Caco-2 (cell line): ENCODE measurements around the gene ABCC4. TPM values are rescaled to one million over a fixed set of nuclear protein-coding genes. Genes with fewer than 3 reads are reported as not detected.

Experiments used
- BruUV-seq: library from RNA; stranded (reverse); fragments of 400-500 nt; replicated peaks from 2 replicates; lab custom pipeline; 2021; lab: Mats Ljungman, UMichigan
- CTCF ChIA-PET: fragments of 300-600 bp; sonication (Branson Sonifier 250); formaldehyde crosslinking; loops from one replicate; lab custom pipeline; 2022; ENCODE audit warnings: antibody characterized with exemption; lab: Charles Lee
- POLR2A ChIA-PET: fragments of 300-600 bp; sonication (Branson Sonifier 250); formaldehyde crosslinking; loops from one replicate; lab custom pipeline; 2022; ENCODE audit warnings: antibody characterized with exemption; lab: Charles Lee
- DNase-seq, 2 experiments: peaks; one replicate each; pipeline versions ENCODE4 v3.0.0 to v3.0.0-alpha.2; 2020 to 2022
- H3K27me3 ChIP-seq: replicated peaks from 2 replicates; pipeline ENCODE4 v1.6.0; 2011; ENCODE audit warnings: low read length; ENCODE audit not compliant: control insufficient read depth, insufficient read depth
- H3K36me3 ChIP-seq: 2 replicates; pipeline ENCODE4 v1.5.1; 2011; ENCODE audit warnings: low read length; ENCODE audit not compliant: control insufficient read depth, insufficient read depth
- H3K4me1 ChIP-seq: fragments of 250-450 bp; sonication (Bioruptor Pico); 2 replicates; pipeline ENCODE4 v1.5.1; 2020; ENCODE audit warnings: mild to moderate bottlenecking
- H3K4me3 ChIP-seq: 2 replicates; pipeline ENCODE4 v1.5.1; 2011; ENCODE audit warnings: low read depth, mild to moderate bottlenecking, control low read depth, low read length
- H3K9me3 ChIP-seq: fragments of 250-450 bp; sonication (Bioruptor Pico); 2 replicates; pipeline ENCODE4 v1.5.1; 2020; ENCODE audit warnings: mild to moderate bottlenecking, moderate library complexity
- H3K27ac Mint-ChIP-seq: one replicate; pipeline ENCODE4 v1.8.0; 2022; ENCODE audit warnings: mixed read lengths; ENCODE audit not compliant: unreplicated experiment
- H3K27me3 Mint-ChIP-seq: one replicate; pipeline ENCODE4 v1.8.0; 2022; ENCODE audit warnings: mixed read lengths; ENCODE audit not compliant: insufficient read depth, unreplicated experiment
- H3K36me3 Mint-ChIP-seq: one replicate; pipeline ENCODE4 v1.8.0; 2022; ENCODE audit warnings: mild to moderate bottlenecking, mixed read lengths; ENCODE audit not compliant: insufficient read depth, unreplicated experiment
- H3K4me1 Mint-ChIP-seq: one replicate; pipeline ENCODE4 v1.8.0; 2022; ENCODE audit warnings: low read depth, mixed read lengths; ENCODE audit not compliant: unreplicated experiment
- H3K4me3 Mint-ChIP-seq: one replicate; pipeline ENCODE4 v1.8.0; 2022; ENCODE audit warnings: mild to moderate bottlenecking, moderate library complexity, mixed read lengths; ENCODE audit not compliant: unreplicated experiment
- H3K9me3 Mint-ChIP-seq: one replicate; pipeline ENCODE4 v1.8.0; 2022; ENCODE audit warnings: mixed read lengths; ENCODE audit not compliant: unreplicated experiment
- CTCF ChIP-seq, 2 experiments: fragments of 200-600 bp in 1 of 2; IDR thresholded peaks; 1 replicate in 1 of 2; 2 replicates in 1 of 2; pipeline versions ENCODE4 v1.5.1 to v1.8.0; 2011 to 2022; ENCODE audit warnings: antibody characterized with exemption in 1 of 2, control low read depth in 1 of 2, inconsistent platforms in 1 of 2, low read depth in 1 of 2, low read length in 1 of 2, mild to moderate bottlenecking in 1 of 2, moderate library complexity in 1 of 2; ENCODE audit not compliant: insufficient read depth in 1 of 2, severe bottlenecking in 1 of 2, unreplicated experiment in 1 of 2
- intact Hi-C: fragments of 100-400 bp; cut with micrococcal nuclease; formaldehyde crosslinking; loops from one replicate; pipeline ENCODE4 v1.10.0; 2022; ENCODE audit not compliant: unreplicated experiment
- total RNA-seq: library from RNA; stranded (reverse); gene quantifications from 2 replicates; pipeline ENCODE4 v1.2.3, GENCODE V29; 2022

The ABCC4 gene
- total RNA-seq, 1 experiment from 2014 or later: 51.9 TPM

- H3K27me3 Mint-ChIP-seq: no peaks in the 10 kb centered on the region
- H3K9me3 ChIP-seq: no peaks in the 10 kb centered on the region
- peak in 1 of 2 experiments; percentile 21 for TF ChIP-seq CTCF (IDR thresholded peaks at IDR 0.05; ENCODE audit: insufficient read depth in 1 of 2, low read depth in 1 of 2, low read length in 1 of 2, severe bottlenecking in 1 of 2, unreplicated experiment in 1 of 2)
- ChIA-PET POLR2A (no interaction called here), CTCF (no interaction called here)
- H3K27ac Mint-ChIP-seq: no peak overlapping the region
- DNase-seq: peak; percentile 28 to 38
- peak overlapping the region; percentile 62 for H3K4me3 Mint-ChIP-seq
- no TSS peak for BruUV-seq
- no peaks in the 10 kb centered on the region for H3K36me3 Mint-ChIP-seq
- no peaks in the 10 kb centered on the region for H3K9me3 Mint-ChIP-seq
- intact Hi-C loops: loop anchor here (5.0 kb wide), 2 partner anchors 150 to 400 kb away; no protein-coding TSS in a partner anchor
- peaks cover 18% of the 10 kb centered on the region for H3K4me1 Mint-ChIP-seq
- no peak overlapping the region for H3K4me3 ChIP-seq
- H3K4me1 ChIP-seq: no peaks in the 10 kb centered on the region; the same call in 1 of the 2 replicates
- H3K27me3 ChIP-seq: no peaks in the 10 kb centered on the region
- no peaks in the 10 kb centered on the region for H3K36me3 ChIP-seq
Observed at GRCh38 chr13:95002126-95002525, 299.1 kb downstream of the ABCC4 start.

- no peaks in the 10 kb centered on the region for H3K36me3 ChIP-seq
- ChIA-PET POLR2A (no interaction called here), CTCF (interaction anchor here (0.7 kb wide), 1 partner anchor 24 kb away, joined by 3 read pairs; no protein-coding TSS in a partner anchor)
- H3K4me3 Mint-ChIP-seq: no peak overlapping the region
- no peak for DNase-seq
- H3K36me3 Mint-ChIP-seq: no peaks in the 10 kb centered on the region
- H3K9me3 Mint-ChIP-seq: no peaks in the 10 kb centered on the region
- no peak for TF ChIP-seq CTCF (IDR thresholded peaks at IDR 0.05; ENCODE audit: insufficient read depth in 1 of 2, low read depth in 1 of 2, low read length in 1 of 2, severe bottlenecking in 1 of 2, unreplicated experiment in 1 of 2)
- H3K9me3 ChIP-seq: no peaks in the 10 kb centered on the region
- H3K27me3 Mint-ChIP-seq: no peaks in the 10 kb centered on the region
- H3K27me3 ChIP-seq: no peaks in the 10 kb centered on the region
- no peak overlapping the region for H3K4me3 ChIP-seq
- H3K4me1 ChIP-seq: no peaks in the 10 kb centered on the region; the same call in 1 of the 2 replicates
- intact Hi-C loops: loop anchor here (5.0 kb wide), 2 partner anchors 152 to 402 kb away; no protein-coding TSS in a partner anchor
- peaks cover 18% of the 10 kb centered on the region for H3K4me1 Mint-ChIP-seq
- no TSS peak for BruUV-seq
- no peak overlapping the region for H3K27ac Mint-ChIP-seq
Observed at GRCh38 chr13:94999871-95000270, 301.4 kb downstream of the ABCC4 start.

- Histone ChIP-seq H3K27me3 (no peaks in the 10 kb centered on the region), H3K36me3 (no peaks in the 10 kb centered on the region), H3K4me1 (peaks cover 6% of the 10 kb centered on the region; the same call in 1 of the 2 replicates), H3K9me3 (no peaks in the 10 kb centered on the region), H3K4me3 (no peak overlapping the region)
- Mint-ChIP-seq H3K27ac (no peak overlapping the region), H3K27me3 (no peaks in the 10 kb centered on the region), H3K9me3 (no peaks in the 10 kb centered on the region), H3K4me1 (peaks cover 14% of the 10 kb centered on the region), H3K36me3 (no peaks in the 10 kb centered on the region), H3K4me3 (no peak overlapping the region)
- intact Hi-C loops: no loop called here
- no peak for TF ChIP-seq CTCF (IDR thresholded peaks at IDR 0.05; ENCODE audit: insufficient read depth in 1 of 2, low read depth in 1 of 2, low read length in 1 of 2, severe bottlenecking in 1 of 2, unreplicated experiment in 1 of 2)
- no TSS peak for BruUV-seq
- CTCF ChIA-PET: interaction anchor here (0.6 kb wide), 1 partner anchor 120 kb away, joined by 6 read pairs; no protein-coding TSS in a partner anchor
- POLR2A ChIA-PET: no interaction called here
- no peak for DNase-seq
Observed at GRCh38 chr13:94997126-94997525, 304.1 kb downstream of the ABCC4 start.
